ENCODE data around the gene YY1.
"Not testable (repeated sequence)": the region's sequence is repeated elsewhere in the genome, so short reads cannot be mapped to it uniquely, and the experiment has no call there.

- not testable (repeated sequence) for TF ChIP-seq POLR2A (IDR thresholded peaks at IDR 0.05)
- TF ChIP-seq, protein P1, sequence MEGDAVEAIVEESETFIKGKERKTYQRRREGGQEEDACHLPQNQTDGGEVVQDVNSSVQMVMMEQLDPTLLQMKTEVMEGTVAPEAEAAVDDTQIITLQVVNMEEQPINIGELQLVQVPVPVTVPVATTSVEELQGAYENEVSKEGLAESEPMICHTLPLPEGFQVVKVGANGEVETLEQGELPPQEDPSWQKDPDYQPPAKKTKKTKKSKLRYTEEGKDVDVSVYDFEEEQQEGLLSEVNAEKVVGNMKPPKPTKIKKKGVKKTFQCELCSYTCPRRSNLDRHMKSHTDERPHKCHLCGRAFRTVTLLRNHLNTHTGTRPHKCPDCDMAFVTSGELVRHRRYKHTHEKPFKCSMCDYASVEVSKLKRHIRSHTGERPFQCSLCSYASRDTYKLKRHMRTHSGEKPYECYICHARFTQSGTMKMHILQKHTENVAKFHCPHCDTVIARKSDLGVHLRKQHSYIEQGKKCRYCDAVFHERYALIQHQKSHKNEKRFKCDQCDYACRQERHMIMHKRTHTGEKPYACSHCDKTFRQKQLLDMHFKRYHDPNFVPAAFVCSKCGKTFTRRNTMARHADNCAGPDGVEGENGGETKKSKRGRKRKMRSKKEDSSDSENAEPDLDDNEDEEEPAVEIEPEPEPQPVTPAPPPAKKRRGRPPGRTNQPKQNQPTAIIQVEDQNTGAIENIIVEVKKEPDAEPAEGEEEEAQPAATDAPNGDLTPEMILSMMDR (IDR thresholded peaks at IDR 0.05) = not testable (repeated sequence)
These were observed 73.3 kb downstream of the YY1 start for GRCh38 chr14:100312110-100312876.

Measured in right lobe of liver (tissue), 4 donors.